Measurements from ENCODE around the gene TMPO.
"Not testable (repeated sequence)": the region's sequence is repeated elsewhere in the genome, so short reads cannot be mapped to it uniquely, and the experiment has no call there.

Gene TMPO

DNA sequence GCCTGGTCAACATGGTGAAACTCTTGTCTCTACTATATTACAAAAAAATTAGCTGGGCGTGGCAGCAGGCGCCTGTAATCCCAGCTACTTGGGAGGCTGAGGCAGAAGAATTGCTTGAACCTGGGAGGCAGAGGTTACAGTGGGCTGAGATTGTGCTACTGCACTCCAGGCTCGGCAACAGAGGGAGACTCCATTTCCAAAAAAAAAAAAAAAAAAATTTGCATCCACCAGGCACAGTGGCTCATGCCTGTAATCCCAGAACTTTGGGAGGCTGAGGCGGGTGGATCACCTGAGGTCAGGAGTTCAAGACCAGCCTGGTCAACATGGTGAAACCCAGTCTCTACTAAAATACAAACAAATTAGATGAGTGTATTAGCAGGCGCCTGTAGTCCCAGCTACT lies 3.6 kb upstream of the TMPO start:
- not testable (repeated sequence) for DNase-seq (ENCODE audit: low read depth, low spot score)

DNA sequence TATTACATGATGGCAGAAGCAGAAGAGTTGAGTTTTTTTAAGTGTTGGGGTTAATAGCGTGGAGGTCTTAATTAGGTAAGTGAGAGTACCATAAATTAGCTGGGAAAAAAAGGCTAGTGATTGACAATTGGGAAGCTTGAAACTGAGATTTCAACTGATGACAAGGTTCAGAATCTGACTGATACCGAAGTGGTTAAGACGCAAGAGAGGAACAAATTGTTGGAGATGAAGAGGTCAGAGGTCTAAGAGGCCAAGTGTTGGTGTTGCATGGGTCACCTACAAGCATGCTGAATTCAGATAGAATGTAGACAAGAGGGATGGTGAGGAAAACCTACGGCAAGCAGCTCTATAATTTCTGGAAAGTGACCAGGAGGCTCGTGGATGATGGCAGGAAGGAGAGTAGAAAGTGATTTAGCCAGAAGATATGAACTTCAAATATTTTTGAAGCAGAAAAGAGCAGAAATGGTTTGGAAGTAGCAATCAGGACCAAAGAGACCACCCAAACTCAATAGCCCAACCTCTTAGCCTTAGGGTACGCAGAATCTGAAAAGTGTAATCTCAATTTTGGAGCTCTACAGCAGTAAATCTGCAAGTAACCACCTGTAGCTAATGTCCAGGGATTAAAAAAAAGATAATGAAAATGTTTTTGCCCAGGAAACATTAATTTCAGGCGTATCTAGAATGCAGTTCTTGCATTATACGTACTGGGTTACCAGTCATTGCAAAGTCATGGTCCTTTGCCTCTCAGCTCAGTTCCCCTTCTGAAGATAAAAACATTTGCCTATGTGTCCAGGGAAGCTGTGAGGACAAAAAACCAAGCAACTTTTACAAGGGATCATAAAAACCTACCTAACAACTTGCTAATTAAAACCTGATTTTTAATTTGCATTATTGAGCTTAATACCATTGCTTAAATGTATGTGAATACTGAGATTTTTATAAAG lies 1.7 kb upstream of the TMPO start:
- DNase-seq (ENCODE audit: low read depth, low spot score) = no peak

DNA sequence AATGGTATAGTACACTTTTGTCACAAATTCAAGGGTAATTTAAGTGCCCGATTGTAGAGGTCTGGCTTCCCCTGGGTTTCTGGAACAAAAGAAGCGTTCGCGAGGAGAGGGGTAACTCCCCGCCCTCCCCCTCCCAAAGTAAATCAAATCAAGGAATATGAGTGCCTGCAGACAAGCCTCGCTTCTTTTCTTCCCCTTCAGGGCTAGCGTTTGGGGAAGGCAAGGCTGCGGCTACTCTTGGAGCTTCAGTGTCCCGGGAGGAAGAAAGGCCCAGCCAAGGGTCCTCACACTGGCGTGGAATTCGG lies 456 bp upstream of the TMPO start:
- no peak for DNase-seq (ENCODE audit: low read depth, low spot score)

DNA sequence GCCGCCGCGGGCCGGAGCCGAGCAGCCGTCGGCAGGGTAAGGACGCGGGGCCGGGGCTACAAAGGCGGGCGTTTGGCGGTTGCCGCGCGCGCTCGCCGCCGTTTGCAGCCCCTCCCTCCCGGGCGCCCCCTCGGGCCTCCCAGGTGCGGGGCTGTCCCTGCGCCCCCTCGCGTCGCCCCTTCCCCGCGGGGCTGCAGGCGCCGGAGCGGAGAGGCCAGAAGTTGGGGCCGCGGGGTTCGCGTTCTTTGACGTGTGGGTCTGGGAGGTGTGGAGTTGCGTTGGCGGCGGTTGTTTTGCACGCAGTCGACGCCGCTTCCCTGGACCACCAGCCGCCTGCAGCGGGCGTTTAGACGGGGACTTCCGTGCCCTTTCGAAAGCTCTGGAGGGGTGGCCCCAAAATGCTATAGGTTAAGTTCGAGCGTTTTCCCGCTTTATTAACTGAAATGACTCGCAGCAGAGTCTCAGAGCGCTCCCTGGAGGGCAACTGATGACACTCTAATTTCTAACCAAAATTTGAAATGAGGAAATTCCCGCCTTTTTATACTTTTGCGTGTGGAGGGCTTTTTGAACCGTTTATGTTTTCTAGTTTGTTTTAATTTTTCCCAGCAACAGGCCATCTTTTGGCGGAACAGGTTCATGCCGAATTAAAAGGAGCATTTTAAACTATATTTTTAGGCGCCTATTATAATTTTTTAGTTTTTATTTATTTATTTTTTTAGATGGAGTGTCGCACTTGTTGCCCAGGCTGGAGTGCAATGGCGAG lies 902 bp downstream of the TMPO start:
- DNase-seq (ENCODE audit: low read depth, low spot score) = no peak

DNA sequence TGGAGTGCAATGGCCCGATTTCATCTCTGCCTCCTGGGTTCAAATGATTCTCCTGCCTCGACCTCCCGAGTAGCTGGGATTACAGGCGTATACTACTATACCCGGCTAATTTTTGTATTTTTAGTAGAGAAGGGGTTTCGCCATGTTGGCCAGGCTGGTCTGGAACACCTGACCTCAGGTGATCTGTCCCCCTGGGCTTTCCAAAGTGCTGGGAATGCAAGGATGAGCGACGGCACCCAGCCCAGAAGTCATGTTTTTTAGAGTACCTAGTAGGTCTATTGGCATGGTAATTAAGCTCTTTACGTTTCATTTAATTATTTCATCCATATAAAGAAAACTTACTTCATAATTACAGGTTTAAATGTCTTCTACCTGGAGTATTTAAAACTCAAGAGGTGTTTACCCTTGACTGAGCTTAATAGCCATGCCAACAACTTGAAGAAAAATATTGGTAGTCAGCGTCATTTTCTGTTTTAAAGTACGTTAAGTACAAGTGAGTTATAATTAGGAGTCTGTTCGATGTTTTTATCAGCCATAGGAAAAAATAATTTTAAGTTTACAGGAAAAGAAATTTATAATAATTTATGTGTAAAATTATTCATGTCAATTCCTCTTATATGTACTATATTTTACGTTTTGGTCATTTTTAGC lies 4.0 kb downstream of the TMPO start:
- no peak for DNase-seq (ENCODE audit: low read depth, low spot score)

DNA sequence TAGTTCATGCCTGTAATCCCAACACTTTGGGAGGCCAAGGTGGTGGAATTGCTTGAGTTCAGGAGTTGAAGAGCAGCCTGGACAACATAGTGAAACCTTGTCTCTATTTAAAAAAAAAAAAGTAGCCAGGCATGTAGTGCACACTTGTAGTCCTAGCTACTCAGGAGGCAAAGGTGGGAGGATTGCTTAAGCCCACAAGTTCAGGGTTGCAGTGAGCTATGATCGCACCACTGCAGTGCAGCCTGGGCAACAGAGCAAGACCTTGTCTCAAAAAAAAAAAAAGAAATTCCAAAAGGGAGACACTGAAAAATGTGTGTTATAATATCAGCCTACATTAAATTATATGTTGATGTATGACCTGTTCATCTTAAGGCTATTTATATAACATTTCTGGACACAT lies 14.7 kb downstream of the TMPO start:
- no peak for DNase-seq (ENCODE audit: low read depth, low spot score)

DNA sequence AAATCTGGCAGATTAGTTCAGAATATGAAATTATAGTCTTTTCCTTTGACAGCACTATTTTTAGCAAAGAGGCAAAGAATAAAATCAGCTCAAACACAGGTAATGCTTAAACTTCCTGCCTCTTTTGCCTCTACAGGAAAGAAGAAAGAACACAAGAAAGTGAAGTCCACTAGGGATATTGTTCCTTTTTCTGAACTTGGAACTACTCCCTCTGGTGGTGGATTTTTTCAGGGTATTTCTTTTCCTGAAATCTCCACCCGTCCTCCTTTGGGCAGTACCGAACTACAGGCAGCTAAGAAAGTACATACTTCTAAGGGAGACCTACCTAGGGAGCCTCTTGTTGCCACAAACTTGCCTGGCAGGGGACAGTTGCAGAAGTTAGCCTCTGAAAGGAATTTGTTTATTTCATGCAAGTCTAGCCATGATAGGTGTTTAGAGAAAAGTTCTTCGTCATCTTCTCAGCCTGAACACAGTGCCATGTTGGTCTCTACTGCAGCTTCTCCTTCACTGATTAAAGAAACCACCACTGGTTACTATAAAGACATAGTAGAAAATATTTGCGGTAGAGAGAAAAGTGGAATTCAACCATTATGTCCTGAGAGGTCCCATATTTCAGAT lies 17.4 kb downstream of the TMPO start:
- no peak for DNase-seq (ENCODE audit: low read depth, low spot score)

DNA sequence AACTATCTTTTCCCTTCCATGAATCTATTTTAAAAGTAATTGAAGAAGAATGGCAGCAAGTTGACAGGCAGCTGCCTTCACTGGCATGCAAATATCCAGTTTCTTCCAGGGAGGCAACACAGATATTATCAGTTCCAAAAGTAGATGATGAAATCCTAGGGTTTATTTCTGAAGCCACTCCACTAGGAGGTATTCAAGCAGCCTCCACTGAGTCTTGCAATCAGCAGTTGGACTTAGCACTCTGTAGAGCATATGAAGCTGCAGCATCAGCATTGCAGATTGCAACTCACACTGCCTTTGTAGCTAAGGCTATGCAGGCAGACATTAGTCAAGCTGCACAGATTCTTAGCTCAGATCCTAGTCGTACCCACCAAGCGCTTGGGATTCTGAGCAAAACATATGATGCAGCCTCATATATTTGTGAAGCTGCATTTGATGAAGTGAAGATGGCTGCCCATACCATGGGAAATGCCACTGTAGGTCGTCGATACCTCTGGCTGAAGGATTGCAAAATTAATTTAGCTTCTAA lies 18.4 kb downstream of the TMPO start:
- DNase-seq (ENCODE audit: low read depth, low spot score) = no peak

DNA sequence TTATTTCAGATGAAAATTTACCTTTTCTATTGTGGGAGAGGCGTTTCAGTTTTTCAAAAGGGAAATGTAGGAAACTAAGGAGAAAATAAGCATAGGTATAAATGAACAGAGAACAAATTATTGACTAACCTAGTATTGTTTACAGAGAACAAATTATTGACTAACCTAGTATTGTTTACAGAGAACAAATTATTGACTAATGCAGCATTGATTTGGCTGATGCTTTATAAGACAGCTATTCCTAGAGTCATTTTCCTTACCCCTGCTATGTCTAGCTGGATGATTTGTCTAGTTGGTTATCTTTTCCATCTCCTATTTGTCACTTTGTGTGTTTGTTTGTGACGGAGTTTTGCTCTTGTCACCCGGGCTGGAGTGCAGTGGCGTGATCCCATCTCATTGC lies 22.6 kb downstream of the TMPO start:
- no peak for DNase-seq (ENCODE audit: low read depth, low spot score)

DNA sequence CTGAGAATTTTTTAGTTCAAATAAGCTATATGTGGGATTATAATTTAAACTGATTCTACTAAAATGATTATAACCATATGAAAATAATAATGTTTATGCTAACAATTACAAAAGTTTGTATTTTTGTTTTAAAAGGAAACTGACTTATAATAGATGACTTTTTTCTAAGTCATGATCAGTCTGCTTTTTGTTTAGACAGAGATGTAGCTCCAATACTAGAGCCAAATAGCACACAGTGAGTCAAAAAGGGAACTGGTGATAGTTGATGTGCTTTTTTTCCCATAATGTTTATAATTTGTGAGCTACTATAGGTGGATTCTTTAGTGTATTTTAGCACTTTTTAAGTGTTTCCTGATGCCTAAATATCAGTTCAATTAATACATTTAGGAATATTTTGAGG lies 28.3 kb downstream of the TMPO start:
- no peak for DNase-seq (ENCODE audit: low read depth, low spot score)

DNA sequence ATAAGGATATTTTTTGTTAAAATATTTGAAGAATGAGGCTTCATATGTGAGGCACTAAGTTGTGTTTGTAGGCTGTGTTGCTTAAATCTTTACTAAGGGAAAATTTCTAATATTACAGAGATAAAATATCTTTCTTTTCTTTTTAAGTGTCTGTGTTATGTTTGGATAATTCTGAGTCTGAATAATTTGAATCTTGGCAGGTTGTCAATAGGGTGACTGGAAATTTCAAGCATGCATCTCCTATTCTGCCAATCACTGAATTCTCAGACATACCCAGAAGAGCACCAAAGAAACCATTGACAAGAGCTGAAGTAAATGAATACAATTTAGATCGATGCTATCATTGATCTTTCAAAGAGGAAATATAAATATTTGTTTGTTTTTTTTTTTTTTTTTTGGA lies 29.4 kb downstream of the TMPO start:
- no peak for DNase-seq (ENCODE audit: low read depth, low spot score)

DNA sequence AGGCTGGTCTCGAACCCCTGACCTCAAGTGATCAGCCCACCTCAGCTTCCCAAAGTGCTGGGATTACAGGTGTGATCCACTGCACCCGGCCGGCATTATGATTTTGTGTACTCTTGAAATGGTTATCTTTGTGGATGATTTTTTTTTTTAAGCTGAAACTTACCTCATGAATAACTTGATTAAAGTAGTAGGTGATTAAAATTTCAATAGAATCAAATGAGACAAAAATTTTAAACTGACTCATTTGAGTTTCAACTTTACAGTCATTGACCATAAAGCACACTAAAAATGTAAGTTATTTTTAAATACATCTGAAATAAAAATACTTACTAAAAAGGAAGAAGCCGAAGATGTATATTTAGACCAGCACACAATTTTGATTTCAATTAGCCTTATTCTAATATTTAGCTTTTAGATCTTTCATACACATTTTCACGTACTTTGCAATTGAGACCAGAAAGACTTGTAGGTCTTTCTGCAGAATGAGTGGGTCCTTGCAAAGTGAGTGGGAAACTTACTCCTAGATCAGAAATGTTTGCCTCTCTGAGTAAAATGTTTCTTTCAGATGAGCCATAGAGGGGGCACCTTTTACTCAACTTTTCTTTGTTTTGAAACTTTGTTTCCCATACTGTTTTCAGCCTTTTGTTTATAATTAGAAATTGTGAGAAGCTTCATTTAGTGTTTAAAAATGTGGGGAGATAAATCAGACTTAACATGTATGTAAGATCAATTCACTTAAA lies 34.2 kb downstream of the TMPO start:
- DNase-seq (ENCODE audit: low read depth, low spot score) = no peak

DNA sequence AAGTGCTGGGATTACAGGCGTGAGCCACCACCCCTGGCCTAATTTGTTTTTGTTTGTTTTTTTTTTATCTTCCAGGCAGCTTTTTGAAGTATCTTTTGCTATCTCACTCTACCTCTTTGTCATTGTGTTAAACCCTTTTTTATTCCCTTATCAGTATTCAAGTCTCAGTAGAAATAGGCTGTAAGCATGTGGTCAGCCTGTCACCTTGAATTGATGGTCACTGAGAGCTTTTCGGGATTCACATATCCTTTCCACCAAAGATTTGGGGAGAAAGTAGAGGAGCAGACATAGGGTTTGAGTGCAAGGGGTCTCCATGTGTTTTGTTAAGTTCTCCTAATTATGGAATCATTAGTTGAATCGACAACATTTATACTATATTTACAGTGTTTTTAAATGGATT lies 36.4 kb downstream of the TMPO start:
- no peak for DNase-seq (ENCODE audit: low read depth, low spot score)

DNA sequence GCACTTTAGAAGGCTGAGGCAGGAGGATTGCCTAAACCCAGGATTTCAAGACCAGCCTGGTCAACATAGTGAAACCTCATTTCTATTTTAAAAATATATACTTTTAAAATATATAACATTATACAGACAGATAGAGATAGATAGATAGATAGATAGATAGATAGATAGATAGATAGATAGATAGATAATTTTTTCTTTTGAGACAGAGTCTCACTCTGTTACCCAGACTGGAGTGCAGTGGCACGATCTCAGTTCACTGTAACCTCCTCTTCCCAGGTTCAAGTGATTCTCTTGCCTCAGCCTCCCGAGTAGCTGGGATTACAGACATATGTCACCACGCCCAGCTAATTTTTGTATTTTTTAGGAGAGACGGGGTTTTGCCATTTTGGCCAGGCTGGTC lies 42.7 kb downstream of the TMPO start:
- not testable (repeated sequence) for DNase-seq (ENCODE audit: low read depth, low spot score)

DNA sequence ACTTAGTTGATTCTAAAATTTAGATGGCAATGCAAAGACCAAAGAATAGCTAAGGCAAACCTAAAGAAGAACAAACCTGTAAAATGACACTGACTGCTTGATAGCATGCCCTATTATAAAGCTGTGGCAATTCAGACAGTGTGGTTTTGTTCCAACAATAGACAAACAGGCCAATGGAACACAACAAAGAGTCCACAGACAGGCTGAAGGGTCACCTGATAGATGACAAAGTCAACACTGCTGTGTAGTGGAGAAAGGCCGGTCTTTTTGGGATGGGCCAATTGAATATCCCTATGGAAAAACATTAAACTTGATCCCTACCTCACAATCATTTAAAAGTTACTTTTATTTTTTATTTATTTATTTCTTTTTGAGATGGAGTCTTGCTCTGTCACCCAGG lies 44.3 kb downstream of the TMPO start:
- no peak for DNase-seq (ENCODE audit: low read depth, low spot score)

DNA sequence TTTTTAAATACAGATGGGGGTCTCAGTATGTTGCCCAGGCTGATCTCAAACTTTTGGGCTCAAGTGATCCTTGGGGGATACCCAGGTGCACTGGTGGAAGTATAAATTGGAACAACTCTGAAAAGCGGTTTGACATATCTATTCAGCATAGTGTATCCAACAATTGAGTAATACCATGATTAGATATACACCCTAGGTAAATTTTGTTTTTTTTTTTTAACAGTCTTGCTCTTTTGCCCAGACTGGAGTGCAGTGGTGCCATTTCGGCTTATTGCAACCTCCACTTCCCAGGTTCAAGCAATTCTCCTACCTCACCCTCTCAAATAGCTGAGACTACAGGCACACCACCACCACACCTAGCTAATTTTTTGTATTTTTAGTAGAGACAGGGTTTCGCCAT lies 46.5 kb downstream of the TMPO start:
- no peak for DNase-seq (ENCODE audit: low read depth, low spot score)

DNA sequence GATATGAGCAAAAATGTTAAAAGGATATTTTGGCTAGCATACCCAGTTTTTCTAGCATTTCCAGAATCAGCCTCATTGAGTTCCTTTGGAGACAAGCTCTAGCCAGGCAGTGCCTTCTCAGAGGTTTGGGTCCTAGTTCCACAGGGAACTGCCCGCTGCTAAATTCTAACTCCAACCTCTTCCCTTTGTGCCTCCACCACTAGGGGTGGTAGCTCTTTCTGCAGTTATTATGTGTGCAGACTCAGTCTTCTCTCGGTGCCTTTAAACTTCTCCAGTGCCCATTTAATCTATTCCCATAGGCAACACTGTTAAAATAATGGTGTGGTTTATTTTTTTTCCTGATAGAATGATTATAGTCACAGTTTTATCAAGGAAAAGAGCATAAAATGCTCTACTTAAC lies 56.6 kb downstream of the TMPO start:
- DNase-seq (ENCODE audit: low read depth, low spot score) = no peak

DNA sequence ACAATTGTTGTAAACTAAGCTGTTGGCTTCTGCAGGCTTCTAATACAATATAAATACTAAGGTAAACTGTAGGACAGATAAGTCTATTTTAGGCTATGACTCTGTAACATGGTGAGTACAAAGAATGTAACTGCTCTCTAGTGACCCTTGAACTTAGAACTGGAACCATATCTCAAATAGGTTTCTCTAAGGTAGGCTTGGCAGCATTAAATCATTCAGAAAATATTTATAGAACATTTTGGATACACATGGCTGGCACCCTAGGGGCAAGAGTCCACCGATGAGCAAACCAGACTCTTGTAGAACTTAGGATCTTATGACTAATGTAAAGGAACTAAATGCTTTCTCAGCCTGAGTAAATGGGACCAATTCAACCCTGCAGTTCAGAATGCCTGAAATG lies 58.7 kb downstream of the TMPO start:
- no peak for DNase-seq (ENCODE audit: low read depth, low spot score)

DNA sequence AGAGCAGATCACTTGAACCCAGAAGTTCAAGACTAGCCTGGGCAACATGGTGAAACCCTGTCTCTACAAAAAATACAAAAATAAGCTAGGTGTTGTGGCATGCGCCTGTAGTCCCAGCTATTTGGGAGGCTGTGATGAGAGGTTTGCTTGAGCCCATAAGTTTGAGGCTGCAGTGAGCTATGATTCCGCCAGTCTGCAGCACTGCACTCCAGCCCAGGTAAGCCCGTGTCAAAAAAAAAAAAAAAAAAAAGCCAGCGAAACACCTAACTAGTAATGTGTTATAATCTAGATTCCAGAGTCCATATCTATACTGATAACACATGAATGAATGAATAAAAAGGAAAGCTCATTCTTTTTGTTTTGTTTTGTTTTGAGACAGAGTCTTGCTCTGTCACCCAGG lies 59.6 kb downstream of the TMPO start:
- DNase-seq (ENCODE audit: low read depth, low spot score) = no peak

DNA sequence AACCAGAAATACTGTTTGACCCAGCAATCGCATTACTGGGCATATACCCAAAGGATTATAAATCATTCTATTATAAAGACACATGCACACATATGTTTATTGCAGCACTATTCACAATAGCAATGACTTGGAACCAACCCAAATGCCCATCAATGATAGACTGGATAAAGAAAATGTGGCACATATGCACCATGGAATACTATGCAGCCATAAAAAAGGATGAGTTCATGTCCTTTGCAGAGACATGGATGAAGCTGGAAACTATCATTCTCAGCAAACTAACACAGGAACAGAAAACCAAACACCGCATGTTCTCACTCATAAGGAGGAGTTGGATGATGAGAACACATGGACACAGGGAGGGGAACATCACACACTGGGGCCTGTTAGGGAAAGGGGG lies 61.4 kb downstream of the TMPO start:
- not testable (repeated sequence) for DNase-seq (ENCODE audit: low read depth, low spot score)

DNA sequence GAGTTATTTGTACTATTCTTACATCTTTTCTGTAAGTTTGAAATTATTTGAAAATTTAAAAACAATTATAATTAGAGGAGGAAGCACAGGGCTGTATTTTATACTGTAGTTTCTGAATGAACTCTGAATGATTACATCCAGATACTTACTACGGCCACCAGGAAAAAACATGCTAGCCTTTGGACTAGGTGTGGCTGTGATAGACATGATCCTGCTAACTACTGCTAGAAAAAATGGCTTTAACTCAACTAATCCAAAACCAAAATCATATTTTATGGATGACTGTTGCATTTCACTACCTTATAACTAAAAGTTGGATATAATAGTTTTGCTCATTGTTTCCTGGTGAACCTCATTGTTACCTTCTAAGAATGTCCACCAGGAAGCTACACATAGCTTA lies 63.0 kb downstream of the TMPO start:
- no peak for DNase-seq (ENCODE audit: low read depth, low spot score)

Data from smooth muscle cell of the brain vasculature (primary cell).